HG03175 (cell line): ENCODE results near the gene SLC35F6.
"Not testable (repeated sequence)": the region's sequence is repeated elsewhere in the genome, so short reads cannot be mapped to it uniquely, and the experiment has no call there.

Source experiments
- ATAC-seq: cut with Tn5 transposase; IDR thresholded peaks from one replicate; pipeline ENCODE4 v1.9.1; 2021; ENCODE audit warnings: mild to moderate bottlenecking, moderate library complexity; ENCODE audit not compliant: unreplicated experiment

The SLC35F6 gene

DNA sequence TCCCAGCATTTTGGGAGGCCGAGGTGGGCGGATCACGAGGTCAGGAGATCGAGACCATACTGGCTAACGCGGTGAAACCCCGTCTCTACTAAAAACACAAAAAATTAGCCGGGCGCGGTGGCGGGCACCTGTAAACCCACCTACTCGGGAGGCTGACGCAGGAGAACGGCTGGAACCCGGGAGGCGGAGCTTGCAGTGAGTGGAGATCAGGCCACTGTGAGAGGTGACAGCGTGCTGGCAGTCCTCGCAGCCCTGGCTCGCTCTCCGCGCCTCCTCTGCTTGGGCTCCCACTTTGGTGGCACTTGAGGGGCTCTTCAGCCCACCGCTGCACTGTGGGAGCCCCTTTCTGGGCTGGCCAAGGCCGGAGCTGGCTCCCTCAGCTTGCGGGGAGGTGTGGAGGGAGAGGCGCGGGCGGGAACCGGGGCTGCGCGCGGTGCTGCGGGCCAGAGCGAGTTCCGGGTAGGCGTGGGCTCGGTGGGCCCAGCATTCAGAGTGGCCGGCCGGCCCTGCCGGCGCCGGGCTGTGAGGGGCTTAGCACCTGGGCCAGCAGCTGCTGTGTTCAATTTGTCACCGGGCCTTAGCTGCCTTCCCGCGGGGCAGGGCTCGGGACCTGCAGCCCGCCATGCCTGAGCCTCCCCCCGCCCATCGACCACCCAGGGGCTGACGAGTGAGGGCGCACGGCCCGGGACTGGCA lies 50.1 kb downstream of the SLC35F6 start:
- not testable (repeated sequence) for ATAC-seq

DNA sequence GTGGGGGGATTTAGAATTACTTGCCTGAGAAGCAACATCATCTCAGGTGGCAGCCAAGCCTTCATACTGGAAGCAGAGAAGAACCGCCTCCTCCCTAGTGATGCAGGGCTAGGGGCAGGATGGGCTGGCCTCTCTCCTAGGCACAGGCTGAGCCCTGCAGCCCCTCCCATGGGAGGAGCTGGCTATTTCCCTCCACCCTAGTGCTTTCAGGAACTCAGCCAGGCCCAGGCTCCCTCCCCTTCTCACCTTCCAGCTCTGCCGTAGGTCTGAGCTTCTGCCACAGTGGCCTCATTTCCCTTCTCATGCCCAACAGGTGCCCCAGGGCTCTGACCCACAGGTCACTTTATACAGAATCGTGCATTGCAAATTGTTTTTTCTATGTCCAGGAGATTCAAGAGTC lies 52.8 kb downstream of the SLC35F6 start:
- no peak for ATAC-seq

DNA sequence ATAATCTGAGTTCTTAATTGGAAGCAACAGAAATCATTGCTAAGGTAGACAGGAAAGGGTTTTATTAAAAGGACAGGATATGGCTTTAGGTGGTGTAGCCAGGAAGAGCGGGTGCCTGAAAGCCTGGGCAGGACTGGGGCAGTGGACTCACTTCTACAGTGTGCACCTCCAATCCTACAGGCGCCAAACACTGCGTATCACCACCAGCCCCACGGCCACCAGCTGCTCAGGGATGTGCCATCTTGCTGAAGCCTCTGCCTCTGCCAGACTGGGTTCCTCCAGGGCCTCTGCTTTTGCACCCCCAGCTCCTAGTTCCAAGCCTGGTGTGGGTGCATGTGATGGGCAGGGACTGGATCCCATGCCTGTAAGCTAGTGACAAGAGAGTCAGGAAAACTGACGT lies 54.2 kb downstream of the SLC35F6 start:
- ATAC-seq = no peak

DNA sequence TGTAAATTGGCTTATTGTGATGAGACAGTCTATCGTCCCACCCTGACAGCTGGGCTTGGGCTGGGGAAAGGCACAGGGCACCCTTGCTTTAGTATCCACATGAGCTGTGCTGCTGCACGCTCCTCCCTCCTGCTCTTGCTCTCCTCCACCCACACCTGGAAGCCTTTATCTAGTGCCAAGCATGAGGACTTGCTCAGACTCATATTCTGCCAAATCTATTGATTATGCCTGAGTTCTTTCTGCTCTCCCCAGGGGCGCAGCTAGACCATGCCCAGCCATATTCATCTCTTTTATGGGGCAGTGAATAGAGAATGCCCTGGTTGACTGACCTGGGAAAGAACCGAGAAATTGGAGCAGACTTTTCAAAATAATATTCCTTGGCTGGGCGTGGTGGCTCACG lies 54.9 kb downstream of the SLC35F6 start:
- no peak for ATAC-seq

DNA sequence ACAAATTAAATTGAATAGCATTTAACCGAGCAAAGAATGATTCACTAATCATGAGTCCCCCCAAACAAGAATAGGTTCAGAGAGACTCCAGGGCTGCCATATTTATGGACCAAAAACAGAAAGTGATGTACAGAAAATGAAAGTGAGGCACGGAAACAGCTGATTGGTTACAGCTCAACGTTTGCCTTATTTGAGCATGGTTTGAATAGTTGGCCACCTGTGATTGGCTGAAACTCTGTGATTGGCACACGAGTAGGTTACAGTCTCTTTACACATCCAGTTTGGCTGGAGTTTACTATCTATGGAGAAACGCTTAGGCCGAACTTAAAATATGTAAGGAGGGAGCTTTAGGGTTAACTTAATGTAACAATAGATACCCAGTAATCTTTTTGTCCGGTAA lies 56.8 kb downstream of the SLC35F6 start:
- ATAC-seq = no peak

- ATAC-seq = no peak
Observed at GRCh38 chr2:26822877-26823276, 58.8 kb downstream of the SLC35F6 start.
